ENCODE results near the gene GLTP.

GLTP gene

GRCh38 chr12:109827080-109827479 lies 53.3 kb downstream of the GLTP start:
- TF ChIP-seq CTCF (IDR thresholded peaks at IDR 0.05) = no peak

GRCh38 chr12:109824731-109825130 lies 55.6 kb downstream of the GLTP start:
- no peak for TF ChIP-seq CTCF (IDR thresholded peaks at IDR 0.05)

GRCh38 chr12:109822951-109823411 lies 57.4 kb downstream of the GLTP start:
- no peak for TF ChIP-seq CTCF (IDR thresholded peaks at IDR 0.05)

GRCh38 chr12:109822416-109822815 lies 57.9 kb downstream of the GLTP start:
- TF ChIP-seq CTCF (IDR thresholded peaks at IDR 0.05) = no peak

- no peak for TF ChIP-seq CTCF (IDR thresholded peaks at IDR 0.05)
These were observed 58.4 kb downstream of the GLTP start for GRCh38 chr12:109821968-109822367.

- no peak for TF ChIP-seq CTCF (IDR thresholded peaks at IDR 0.05)
These were observed 59.4 kb downstream of the GLTP start for GRCh38 chr12:109820816-109821381.

GRCh38 chr12:109818905-109819500 lies 61.3 kb downstream of the GLTP start:
- TF ChIP-seq CTCF (IDR thresholded peaks at IDR 0.05) = no peak
